HG02571 (cell line): ENCODE results near the gene NPR1.

Source experiments
- ATAC-seq: cut with Tn5 transposase; IDR thresholded peaks from one replicate; pipeline ENCODE4 v1.9.1; 2021; ENCODE audit warnings: mild to moderate bottlenecking, moderate library complexity; ENCODE audit not compliant: unreplicated experiment

The NPR1 gene

GRCh38 chr1:153677718-153678518 is 570 bp upstream of the NPR1 start:
- ATAC-seq = no peak

DNA sequence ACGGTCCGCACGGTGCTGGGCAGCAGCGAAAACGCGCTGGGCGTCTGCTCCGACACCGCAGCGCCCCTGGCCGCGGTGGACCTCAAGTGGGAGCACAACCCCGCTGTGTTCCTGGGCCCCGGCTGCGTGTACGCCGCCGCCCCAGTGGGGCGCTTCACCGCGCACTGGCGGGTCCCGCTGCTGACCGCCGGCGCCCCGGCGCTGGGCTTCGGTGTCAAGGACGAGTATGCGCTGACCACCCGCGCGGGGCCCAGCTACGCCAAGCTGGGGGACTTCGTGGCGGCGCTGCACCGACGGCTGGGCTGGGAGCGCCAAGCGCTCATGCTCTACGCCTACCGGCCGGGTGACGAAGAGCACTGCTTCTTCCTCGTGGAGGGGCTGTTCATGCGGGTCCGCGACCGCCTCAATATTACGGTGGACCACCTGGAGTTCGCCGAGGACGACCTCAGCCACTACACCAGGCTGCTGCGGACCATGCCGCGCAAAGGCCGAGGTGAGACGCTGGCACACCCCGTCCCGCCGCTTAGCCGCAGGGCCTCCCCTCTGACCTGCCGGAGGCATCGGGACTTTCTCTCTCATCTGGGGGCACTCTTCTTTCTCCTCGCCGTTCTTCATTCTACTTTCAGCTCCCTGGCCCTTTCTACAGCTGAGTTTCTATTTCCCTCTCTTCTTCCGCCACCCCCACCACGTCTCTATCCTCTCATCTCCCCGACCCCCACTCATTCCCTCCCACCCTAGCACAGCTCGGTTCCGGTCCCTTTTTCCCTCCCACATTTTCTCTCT is 1.0 kb downstream of the NPR1 start:
- ATAC-seq = no peak

GRCh38 chr1:153680120-153680403 is 1.6 kb downstream of the NPR1 start:
- no peak for ATAC-seq

DNA sequence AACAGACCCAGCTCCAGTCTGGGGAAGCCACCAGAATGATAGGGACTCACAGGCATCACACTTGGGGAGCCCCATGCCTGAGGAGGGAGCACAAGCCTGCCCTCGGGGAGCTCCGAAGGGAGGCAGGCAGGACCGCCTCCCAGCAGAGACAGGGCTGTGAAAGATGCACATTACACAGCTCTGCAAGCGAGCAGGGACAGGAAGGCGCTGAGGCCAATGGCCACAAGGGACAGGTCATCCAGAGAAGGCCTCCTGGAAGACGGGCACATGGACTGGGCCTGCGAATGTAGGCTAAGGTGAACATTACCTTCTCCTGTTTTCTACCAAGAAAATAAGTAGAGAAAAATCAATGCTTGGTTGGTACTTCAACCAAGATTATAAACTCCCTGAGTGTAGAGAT is 4.2 kb downstream of the NPR1 start:
- no peak for ATAC-seq

GRCh38 chr1:153683854-153684253 is 5.4 kb downstream of the NPR1 start:
- ATAC-seq = no peak

DNA sequence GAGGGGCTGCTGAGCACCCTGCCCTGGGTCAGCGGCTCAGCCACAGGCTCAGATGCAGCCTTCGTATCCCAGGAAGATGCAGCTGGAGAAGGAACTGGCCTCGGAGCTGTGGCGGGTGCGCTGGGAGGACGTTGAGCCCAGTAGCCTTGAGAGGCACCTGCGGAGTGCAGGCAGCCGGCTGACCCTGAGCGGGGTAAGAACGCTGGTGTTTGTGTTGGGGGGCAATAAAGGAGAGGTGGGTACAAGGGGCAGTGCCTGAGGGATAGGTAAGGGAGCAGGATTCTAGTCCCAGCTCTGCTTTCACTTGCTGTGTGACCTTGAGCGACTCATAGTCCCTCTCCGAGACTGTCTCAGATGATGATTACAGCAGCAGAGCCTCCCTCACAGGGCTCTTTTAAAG is 6.4 kb downstream of the NPR1 start:
- no peak for ATAC-seq

DNA sequence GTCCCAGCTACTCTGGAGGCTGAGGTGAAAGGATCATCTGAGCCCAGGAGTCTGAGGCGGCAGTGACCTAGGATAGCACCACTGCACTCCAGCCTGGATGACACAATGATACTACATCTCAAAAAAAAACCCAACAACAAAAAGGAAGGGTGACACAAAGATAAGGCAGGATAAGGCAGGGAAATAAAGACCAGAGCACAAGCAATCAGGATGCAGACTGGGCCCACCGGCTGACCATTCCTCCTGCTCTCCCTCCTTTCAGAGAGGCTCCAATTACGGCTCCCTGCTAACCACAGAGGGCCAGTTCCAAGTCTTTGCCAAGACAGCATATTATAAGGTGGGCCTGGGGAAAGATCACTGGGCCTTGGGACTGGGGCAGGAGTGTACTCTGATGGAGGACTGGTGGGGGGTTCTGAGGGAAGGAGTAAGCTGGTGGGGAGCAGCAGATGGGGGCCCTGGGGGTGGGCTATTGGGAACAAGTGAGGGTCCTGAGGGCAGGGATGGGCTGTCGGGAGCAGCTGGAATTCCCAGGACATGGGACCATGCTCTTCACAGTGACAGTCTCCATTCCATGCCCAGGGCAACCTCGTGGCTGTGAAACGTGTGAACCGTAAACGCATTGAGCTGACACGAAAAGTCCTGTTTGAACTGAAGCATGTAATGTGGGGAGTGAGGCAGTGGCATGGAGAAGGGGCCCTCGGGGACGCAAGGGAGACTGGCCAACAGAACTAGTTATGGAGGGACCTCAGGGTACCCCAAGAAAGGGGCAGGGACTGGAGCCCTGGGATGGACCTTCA is 7.3 kb downstream of the NPR1 start:
- ATAC-seq = no peak

- no peak for ATAC-seq
Measured at GRCh38 chr1:153687346-153688125, 9.0 kb downstream of the NPR1 start.

DNA sequence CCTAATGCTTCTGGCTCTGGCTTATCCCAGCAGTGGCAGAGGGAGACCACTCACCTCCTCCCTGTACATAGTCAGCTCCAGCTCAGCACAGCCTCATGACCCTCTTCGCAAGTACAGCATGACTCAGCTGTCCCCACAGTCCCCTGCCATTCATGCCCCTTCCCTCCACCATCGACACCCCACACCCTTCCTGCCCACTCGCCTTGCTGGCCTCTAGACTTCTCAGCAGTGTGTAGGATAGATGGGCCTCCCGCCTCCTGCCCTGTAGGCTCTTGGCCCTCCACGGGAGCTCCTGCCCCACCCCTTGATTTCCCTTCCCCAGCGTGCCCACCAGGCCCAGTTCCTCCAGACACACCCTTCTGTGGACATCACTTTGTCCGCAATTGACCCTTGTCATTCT is 9.8 kb downstream of the NPR1 start:
- no peak for ATAC-seq

DNA sequence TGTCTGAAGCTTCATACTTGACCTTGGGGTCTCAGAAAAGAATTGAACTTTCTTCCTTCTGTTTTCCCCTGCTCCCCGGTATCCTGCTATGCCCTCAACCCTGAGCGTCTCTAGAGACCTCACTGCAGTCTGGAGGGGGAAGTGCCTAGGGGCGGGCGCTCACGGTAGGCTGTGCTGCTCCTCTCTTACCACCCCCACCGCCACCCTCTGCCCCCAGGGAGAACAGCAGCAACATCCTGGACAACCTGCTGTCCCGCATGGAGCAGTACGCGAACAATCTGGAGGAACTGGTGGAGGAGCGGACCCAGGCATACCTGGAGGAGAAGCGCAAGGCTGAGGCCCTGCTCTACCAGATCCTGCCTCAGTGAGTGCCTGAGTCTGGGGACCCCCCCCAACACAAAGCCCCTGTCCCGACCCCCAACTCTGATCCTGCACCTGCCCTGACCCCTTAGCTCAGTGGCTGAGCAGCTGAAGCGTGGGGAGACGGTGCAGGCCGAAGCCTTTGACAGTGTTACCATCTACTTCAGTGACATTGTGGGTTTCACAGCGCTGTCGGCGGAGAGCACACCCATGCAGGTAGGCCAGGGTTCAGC is 10.3 kb downstream of the NPR1 start:
- no peak for ATAC-seq

- ATAC-seq = no peak
Measured at GRCh38 chr1:153693466-153693865, 15.0 kb downstream of the NPR1 start.

- no peak for ATAC-seq
Measured at GRCh38 chr1:153696741-153697140, 18.3 kb downstream of the NPR1 start.

DNA sequence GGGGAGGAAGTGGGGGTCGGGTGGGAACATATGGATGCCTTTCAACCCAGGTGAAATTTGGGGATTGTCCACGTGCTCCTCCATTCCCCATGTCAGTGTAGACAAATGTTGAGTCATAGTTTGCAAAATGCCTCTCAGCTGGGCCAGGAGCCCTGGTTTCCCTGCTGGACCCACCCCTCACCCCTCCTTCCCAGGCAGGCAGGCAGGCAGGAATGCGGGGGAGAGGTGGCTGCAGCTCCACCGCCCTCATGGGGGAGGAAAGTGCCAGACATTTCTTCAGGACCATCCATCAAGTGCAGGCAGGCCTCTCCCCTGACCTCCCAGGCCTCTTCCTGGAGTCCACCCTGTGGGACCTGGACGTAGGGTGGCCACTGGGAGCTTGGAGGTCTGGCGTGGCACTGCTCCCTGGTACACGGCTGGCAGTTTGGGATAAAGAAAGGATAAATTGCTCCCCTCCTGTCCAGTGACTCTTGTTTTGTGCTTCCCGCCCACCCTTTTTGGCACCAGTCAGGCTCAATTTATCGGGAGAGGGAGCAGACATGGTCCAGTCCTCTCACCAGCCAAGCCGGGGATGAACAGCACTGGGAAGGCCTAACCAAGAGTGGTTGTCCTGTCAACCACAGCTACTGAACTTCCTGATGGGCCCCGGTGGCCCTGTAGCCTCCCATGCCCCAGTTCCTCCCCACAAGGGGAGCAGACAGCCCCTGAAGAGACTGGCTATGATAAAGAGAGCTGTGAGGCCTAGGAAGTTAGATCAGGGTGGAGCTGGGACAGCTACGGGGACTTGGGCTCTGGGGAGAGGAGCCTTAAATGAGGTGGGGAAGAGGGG is 18.9 kb downstream of the NPR1 start:
- ATAC-seq = no peak

GRCh38 chr1:153698020-153698922 is 19.8 kb downstream of the NPR1 start:
- no peak for ATAC-seq

DNA sequence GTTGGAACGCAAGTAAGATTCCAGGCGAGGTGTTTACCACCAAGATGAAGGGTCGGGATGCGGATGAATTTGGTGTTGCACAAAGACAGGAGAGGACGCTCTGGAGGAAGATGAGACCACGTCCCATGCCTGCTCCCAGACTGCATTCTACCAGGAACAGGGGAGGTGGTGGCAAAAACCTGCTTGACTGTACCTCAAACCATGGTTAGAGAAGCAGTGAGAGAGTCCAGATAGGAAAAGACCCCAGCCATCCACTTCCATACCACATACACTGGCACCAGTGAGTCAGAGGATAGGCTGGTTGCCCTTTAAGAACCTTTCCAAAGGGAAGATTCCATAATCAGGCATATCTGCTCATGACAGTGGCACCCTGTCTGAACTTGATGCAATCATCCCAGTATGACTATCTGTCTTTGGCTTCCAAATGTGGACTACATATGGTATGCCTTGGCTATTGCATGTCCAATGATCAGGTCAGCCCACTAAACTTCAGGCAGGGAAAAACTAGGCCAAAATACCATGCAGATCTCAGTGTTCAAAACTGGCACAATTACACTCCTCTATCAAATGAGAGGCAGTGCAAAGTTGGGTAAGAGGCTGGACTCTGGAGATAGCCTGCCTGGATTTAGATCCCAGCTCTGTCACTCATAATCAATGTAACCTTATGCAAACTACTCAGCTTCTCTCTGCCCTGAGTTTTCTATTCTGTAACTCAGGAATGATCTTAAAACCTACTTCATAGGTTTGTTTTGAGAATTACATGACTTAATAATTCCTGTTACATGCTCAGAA is 20.6 kb downstream of the NPR1 start:
- no peak for ATAC-seq

GRCh38 chr1:153699768-153700167 is 21.3 kb downstream of the NPR1 start:
- no peak for ATAC-seq

- no peak for ATAC-seq
Measured at GRCh38 chr1:153705484-153705883, 27.0 kb downstream of the NPR1 start.

DNA sequence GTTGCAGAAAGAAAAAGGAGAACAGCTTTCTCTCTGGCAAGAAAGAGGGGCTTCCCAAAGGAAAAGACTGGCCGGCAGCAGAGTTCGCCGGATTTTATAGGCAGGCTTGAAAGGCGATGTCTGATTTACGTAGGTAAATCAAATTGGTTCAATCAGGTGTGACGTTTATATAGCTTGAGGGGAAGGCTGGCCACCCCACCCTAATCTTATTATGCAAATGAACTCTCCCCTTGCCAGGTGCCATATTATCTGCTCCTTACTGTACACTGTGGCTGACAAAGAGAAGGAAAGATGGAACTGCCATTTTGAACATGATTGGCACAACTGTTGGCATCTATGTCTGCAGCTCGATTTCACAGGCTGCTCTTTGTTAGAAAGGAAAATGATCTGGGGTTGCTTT is 32.5 kb downstream of the NPR1 start:
- ATAC-seq = no peak
